Central memory CD4-positive, alpha-beta T cell (primary cell): ENCODE measurements around the gene LMO7.

Experiments used
- DNase-seq: peaks from one replicate; pipeline ENCODE4 v3.0.0; 2022

The LMO7 gene

GRCh38 chr13:75749407-75749806 is 113.3 kb downstream of the LMO7 start:
- no peak for DNase-seq

GRCh38 chr13:75751350-75751749 is 115.2 kb downstream of the LMO7 start:
- DNase-seq = no peak

GRCh38 chr13:75752826-75753225 is 116.7 kb downstream of the LMO7 start:
- DNase-seq = no peak

GRCh38 chr13:75754936-75755335 is 118.8 kb downstream of the LMO7 start:
- DNase-seq = no peak

GRCh38 chr13:75757336-75757735 is 121.2 kb downstream of the LMO7 start:
- DNase-seq = no peak

GRCh38 chr13:75759531-75759930 is 123.4 kb downstream of the LMO7 start:
- DNase-seq = no peak

- no peak for DNase-seq
Observed at GRCh38 chr13:75760131-75761021, 124.2 kb downstream of the LMO7 start.

GRCh38 chr13:75761369-75761768 is 125.2 kb downstream of the LMO7 start:
- DNase-seq = no peak

GRCh38 chr13:75762076-75762937 is 126.2 kb downstream of the LMO7 start:
- peak; percentile 35 for DNase-seq

- no peak for DNase-seq
Observed at GRCh38 chr13:75762955-75763354, 126.8 kb downstream of the LMO7 start.

GRCh38 chr13:75763512-75763911 is 127.4 kb downstream of the LMO7 start:
- DNase-seq = no peak

- no peak for DNase-seq
Observed at GRCh38 chr13:75764251-75764925, 128.3 kb downstream of the LMO7 start.

GRCh38 chr13:75764926-75765310 is 128.8 kb downstream of the LMO7 start:
- DNase-seq = no peak

GRCh38 chr13:75766636-75767035 is 130.5 kb downstream of the LMO7 start:
- DNase-seq = peak; percentile 43

- no peak for DNase-seq
Observed at GRCh38 chr13:75769141-75769905, 133.2 kb downstream of the LMO7 start.

GRCh38 chr13:75770164-75770563 is 134.0 kb downstream of the LMO7 start:
- DNase-seq = no peak

GRCh38 chr13:75770592-75771011 is 134.5 kb downstream of the LMO7 start:
- no peak for DNase-seq

GRCh38 chr13:75771226-75771625 is 135.1 kb downstream of the LMO7 start:
- no peak for DNase-seq

- no peak for DNase-seq
Observed at GRCh38 chr13:75771818-75772217, 135.7 kb downstream of the LMO7 start.

- DNase-seq = no peak
Observed at GRCh38 chr13:75774176-75774575, 138.0 kb downstream of the LMO7 start.

GRCh38 chr13:75776550-75776949 is 140.4 kb downstream of the LMO7 start:
- no peak for DNase-seq

GRCh38 chr13:75779393-75779792 is 143.3 kb downstream of the LMO7 start:
- no peak for DNase-seq
